Subcutaneous abdominal adipose tissue (tissue), 5 donors: ENCODE results near the gene F10.

ENCODE experiments used
- H3K27ac ChIP-seq: one replicate; pipeline ENCODE4 v1.7.0; 2013; ENCODE audit warnings: low read depth, mild to moderate bottlenecking, inconsistent platforms, low read length, moderate library complexity
- H3K27me3 ChIP-seq, 5 donors: one replicate each; pipeline ENCODE4 v1.7.0; 2013; ENCODE audit warnings: low read length in 5 of 5, inconsistent platforms in 1 of 5; ENCODE audit not compliant: control insufficient read depth in 5 of 5, insufficient read depth in 4 of 5
- H3K36me3 ChIP-seq, 5 donors: one replicate each; pipeline ENCODE4 v1.7.0; 2013; ENCODE audit warnings: low read length in 5 of 5; ENCODE audit not compliant: control insufficient read depth in 5 of 5, insufficient read depth in 5 of 5
- H3K4me1 ChIP-seq, 5 donors: one replicate each; pipeline ENCODE4 v1.7.0; 2013; ENCODE audit warnings: low read length in 5 of 5, mild to moderate bottlenecking in 3 of 5, moderate library complexity in 1 of 5; ENCODE audit not compliant: control insufficient read depth in 5 of 5, insufficient read depth in 5 of 5
- H3K4me3 ChIP-seq, 5 donors: one replicate each; pipeline ENCODE4 v1.7.0; 2013; ENCODE audit warnings: low read length in 5 of 5, low read depth in 1 of 5
- H3K9ac ChIP-seq, 5 donors: one replicate each; pipeline ENCODE4 v1.7.0; 2013; ENCODE audit warnings: low read length in 5 of 5, mild to moderate bottlenecking in 4 of 5, moderate library complexity in 3 of 5
- H3K9me3 ChIP-seq, 5 donors: one replicate each; pipeline ENCODE4 v1.7.0; 2013; ENCODE audit warnings: low read length in 5 of 5; ENCODE audit not compliant: control insufficient read depth in 5 of 5
- donor health status: healthy.
- donor health status: healthy.
- donor health status: healthy.
- donor health status: healthy.
- donor health status: healthy.

F10 gene

DNA sequence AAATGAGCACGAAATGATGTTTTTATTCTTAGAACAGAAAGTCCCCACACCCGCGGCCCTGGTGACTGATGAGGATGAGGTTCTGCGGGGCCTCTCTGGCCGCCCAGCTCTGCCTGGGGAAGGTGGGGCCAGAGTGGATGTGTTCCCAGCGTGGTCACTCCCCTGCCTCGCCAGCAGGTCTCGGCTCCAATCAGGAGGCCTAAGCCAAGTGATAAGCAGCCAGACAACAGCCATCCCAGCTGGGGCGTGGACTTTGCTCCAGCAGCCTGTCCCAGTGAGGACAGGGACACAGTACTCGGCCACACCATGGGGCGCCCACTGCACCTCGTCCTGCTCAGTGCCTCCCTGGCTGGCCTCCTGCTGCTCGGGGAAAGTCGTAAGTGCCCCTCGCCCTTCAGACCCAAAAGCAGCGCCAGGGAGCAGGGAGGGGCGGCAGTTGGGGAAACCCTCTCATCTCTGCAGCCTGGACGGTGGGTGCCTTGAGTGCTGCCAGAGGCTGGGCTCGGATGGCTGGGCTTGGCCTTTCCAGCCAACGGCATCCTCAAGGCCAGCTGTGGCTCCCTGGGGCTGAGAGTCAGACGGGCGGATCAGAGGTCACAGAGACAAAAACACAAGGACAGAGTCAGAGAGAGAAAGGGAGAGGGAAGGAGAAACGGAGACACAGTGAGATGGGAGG lies at the start of gene F10:
Gene F10, plus strand, starts transcription at position 250 of the 676 bp plus-strand sequence. Its CDS starts 57 bp downstream, at position 307.
- Histone ChIP-seq H3K4me3 (peak within 1 kb of the TSS; percentile 8 to 51 (median 37)), H3K27ac (peak within 1 kb of the TSS; percentile 23), H3K27me3 (peaks cover 5 to 36% (median 27%) of the 10 kb centered on the region in 5 donors), H3K9me3 (no peaks in the 10 kb centered on the region), H3K9ac (peak within 1 kb of the TSS in 2 of 5 donors; percentile 13 to 51), H3K4me1 (peaks cover 0 to 7% (median 0%) of the 10 kb centered on the region in 5 donors), H3K36me3 (no peaks in the 10 kb centered on the region)

DNA sequence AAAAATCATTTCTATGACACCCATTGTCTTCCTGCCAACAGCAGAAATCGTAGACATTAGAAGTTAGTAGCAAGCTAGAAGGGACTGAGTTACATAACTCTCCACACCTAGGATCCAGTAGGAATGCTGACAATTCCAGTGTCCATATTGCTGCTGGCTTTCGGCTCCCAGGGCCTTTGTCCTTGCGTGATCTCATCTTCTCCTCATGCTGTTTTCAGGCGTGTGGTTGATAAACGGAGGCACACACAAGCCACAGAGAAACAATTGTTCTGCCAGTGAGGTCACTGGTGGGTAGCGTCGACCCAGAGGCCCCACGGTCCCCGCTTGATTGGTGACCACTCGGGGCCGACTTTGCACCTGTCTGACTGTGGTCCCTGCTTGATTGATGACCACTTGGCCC lies 48.7 kb upstream of the F10 start:
- Histone ChIP-seq H3K9ac (no peak overlapping the region), H3K27me3 (peaks cover 0 to 3% (median 0%) of the 10 kb centered on the region in 5 donors), H3K36me3 (peaks cover 0 to 65% (median 60%) of the 10 kb centered on the region in 5 donors)

DNA sequence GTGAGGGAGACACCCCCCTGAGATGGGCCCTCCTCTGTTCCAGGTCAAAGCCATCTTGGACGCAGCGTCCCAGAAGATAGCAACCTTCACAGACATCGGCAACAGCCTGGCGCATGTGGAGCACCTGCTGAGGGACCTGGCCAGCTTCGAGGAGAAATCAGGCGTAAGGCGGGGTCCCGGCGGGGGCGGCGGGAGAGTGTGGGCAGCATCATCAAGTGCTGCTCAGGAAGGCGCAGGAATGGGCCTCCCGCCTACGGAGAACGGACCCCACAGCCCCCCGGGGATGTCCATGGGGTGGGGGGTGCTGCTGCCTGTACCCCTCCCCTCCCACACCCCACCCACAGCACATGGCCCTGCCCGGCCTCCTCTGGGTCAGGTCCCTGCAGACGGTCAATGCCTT lies 48.2 kb upstream of the F10 start:
- no peak overlapping the region for H3K9ac ChIP-seq
- no peak overlapping the region for H3K27ac ChIP-seq
- no peak overlapping the region for H3K4me3 ChIP-seq
- H3K4me1 ChIP-seq = peaks cover 0 to 4% (median 0%) of the 10 kb centered on the region in 5 donors
- peaks cover 0 to 69% (median 63%) of the 10 kb centered on the region in 5 donors for H3K36me3 ChIP-seq
- peaks cover 0 to 4% (median 0%) of the 10 kb centered on the region in 5 donors for H3K9me3 ChIP-seq
- peaks cover 0 to 3% (median 0%) of the 10 kb centered on the region in 5 donors for H3K27me3 ChIP-seq

More for the DNA sequence above, 48.7 kb upstream of the F10 start:
- peaks cover 0 to 4% (median 0%) of the 10 kb centered on the region in 5 donors for H3K4me1 ChIP-seq
- H3K9me3 ChIP-seq = peaks cover 0 to 4% (median 0%) of the 10 kb centered on the region in 5 donors
- no peak overlapping the region for H3K27ac ChIP-seq
- H3K4me3 ChIP-seq = no peak overlapping the region

DNA sequence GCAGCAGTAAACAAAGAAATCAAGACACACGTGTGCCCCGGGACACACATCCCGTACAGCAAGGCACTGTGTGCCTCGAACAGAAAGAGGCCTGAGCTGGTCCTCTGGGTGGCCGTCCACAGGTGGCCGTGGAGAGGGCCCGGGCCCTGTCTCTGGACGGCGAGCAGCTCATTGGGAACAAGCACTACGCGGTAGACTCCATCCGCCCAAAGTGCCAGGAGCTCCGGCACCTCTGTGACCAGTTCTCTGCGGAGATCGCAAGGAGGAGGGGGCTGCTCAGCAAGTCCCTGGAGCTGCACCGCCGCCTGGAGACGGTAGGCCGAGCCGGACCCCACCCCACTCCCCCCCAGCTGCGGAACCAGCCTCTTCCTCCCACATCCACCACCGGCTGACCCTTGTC lies 47.7 kb upstream of the F10 start:
- Histone ChIP-seq H3K36me3 (peaks cover 0 to 71% (median 60%) of the 10 kb centered on the region in 5 donors), H3K9me3 (peaks cover 0 to 4% (median 0%) of the 10 kb centered on the region in 5 donors), H3K4me3 (no peak overlapping the region), H3K27me3 (peaks cover 0 to 3% (median 0%) of the 10 kb centered on the region in 5 donors), H3K4me1 (peaks cover 0 to 4% (median 0%) of the 10 kb centered on the region in 5 donors), H3K27ac (no peak overlapping the region), H3K9ac (no peak overlapping the region)

DNA sequence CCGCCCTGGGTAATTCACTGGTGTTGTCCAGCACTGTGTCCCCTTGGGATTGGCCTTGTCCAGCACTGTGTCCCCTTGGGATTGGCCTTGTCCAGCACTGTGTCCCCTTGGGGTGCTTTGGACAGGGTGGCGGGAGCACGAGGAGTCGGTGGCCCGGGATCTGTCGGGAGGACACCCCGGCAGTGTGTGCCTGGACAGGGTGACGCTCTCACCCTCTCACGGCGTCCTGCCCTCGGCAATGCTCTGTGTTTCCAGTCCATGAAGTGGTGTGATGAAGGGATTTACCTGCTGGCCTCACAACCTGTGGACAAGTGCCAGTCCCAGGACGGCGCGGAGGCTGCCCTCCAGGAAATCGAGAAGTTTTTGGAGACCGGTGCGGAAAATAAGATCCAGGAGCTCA lies 46.9 kb upstream of the F10 start:
- H3K9me3 ChIP-seq = peaks cover 0 to 4% (median 0%) of the 10 kb centered on the region in 5 donors
- H3K27me3 ChIP-seq = peaks cover 0 to 6% (median 2%) of the 10 kb centered on the region in 5 donors
- H3K4me1 ChIP-seq = peaks cover 0 to 4% (median 0%) of the 10 kb centered on the region in 5 donors
- no peak overlapping the region for H3K9ac ChIP-seq
- H3K4me3 ChIP-seq = no peak overlapping the region
- no peak overlapping the region for H3K27ac ChIP-seq
- H3K36me3 ChIP-seq = peaks cover 0 to 68% (median 53%) of the 10 kb centered on the region in 5 donors

DNA sequence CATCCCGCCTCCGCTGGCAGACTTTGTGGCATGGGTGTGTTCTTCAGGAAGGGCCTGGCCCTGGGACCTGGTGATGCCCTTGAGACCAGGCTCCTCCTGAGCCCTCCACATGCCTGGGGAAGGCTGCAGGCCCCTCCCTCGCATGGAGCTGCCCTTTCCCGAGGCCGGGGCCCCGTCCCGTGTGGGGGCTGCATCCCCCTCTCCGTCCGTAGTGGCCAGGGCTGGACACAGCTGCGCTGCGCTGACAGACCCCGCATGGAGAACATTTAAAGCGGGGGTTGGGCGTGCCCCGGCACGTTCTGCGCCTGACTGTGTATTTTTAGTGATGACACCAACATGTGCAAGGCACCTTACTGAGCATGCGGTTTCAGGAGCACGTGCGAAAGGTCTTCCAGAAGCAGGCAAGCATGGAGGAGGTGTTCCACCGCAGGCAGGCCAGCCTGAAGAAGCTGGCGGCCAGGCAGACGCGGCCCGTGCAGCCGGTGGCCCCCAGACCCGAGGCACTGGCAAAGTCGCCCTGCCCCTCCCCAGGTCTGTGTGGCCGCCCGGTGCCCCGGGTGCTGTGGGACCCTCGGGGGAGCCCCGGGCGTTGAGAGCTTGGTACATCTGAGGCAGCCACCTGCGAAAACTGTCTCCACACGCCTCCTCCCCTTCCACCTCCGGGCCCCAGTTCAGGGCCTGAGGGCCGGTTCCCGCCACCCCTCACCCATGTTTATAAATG lies 45.8 kb upstream of the F10 start:
- Histone ChIP-seq H3K9ac (no peak overlapping the region), H3K4me1 (peaks cover 0 to 4% (median 0%) of the 10 kb centered on the region in 5 donors), H3K36me3 (peaks cover 0 to 76% (median 60%) of the 10 kb centered on the region in 5 donors), H3K27me3 (peaks cover 0 to 10% (median 6%) of the 10 kb centered on the region in 5 donors), H3K4me3 (no peak overlapping the region), H3K27ac (no peak overlapping the region), H3K9me3 (peaks cover 0 to 4% (median 0%) of the 10 kb centered on the region in 5 donors)

DNA sequence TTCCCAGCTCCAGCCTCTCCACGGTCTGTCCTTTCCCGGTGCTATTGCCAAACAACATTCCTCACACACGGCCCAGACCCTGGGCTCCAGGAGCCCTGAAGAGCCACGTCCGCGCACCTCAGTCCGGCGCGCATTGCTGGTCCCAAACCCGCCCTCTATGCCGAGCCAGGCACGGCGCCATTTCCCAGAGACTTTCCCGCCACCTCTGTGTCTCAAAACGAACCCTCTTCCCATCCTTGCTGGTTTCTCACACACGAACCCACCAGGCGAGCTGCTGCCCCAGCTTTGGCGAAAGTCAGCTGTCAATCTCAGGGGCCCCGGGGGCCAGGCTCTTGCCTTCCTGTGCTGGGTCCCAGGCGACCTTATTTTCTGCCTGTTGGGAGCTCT lies 45.0 kb upstream of the F10 start:
- Histone ChIP-seq H3K27me3 (peaks cover 0 to 10% (median 7%) of the 10 kb centered on the region in 5 donors), H3K9me3 (no peaks in the 10 kb centered on the region), H3K36me3 (peaks cover 0 to 79% (median 64%) of the 10 kb centered on the region in 5 donors), H3K4me1 (peaks cover 0 to 4% (median 0%) of the 10 kb centered on the region in 5 donors), H3K9ac (no peak overlapping the region), H3K4me3 (no peak overlapping the region), H3K27ac (no peak overlapping the region)

DNA sequence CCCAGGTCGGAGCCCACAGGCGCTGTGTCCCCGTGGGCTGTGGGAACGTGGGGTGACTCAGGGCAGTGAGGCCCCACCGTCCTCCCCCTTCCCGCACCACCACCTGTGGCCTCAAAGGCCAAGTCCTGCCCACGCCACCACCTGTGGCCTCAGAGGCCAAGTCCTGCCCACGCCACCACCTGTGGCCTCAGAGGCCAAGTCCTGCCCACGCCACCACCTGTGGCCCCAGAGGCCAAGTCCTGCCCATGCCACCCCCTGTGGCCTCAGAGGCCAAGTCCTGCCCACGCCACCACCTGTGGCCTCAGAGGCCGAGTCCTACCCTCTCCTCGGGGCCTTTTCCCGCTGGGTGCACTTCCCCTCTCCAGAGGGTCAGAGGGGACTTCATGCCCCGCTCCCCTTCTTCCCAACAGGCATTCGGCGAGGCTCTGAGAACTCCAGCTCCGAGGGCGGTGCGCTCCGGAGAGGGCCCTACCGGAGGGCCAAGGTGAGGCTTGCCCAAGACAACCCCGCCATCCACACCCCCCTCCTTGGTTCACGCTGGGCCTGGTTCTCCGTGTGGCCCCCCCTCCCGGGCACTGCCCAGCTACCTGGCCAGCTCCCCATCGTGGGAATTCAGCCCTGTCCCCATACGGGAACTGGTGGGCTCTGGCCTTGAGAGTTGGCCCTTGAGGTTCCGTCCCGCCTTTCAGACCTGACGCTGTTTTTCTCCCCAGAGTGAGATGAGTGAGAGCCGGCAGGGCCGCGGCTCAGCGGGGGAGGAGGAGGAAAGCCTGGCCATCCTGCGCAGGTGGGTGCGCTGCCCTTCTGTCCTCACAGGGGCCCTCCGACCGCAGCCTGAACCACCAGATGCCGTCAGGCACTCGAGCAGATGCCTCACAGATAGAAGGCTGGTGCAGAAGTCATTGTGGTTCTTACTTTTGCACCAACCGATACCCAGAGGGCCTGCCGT lies 44.4 kb upstream of the F10 start:
- Histone ChIP-seq H3K4me1 (peaks cover 0 to 4% (median 0%) of the 10 kb centered on the region in 5 donors), H3K9me3 (no peaks in the 10 kb centered on the region), H3K27ac (no peak overlapping the region), H3K36me3 (peaks cover 0 to 84% (median 69%) of the 10 kb centered on the region in 5 donors), H3K27me3 (peaks cover 0 to 10% (median 8%) of the 10 kb centered on the region in 5 donors), H3K9ac (no peak overlapping the region), H3K4me3 (no peak overlapping the region)
